ENCODE data around the gene LRRC28. TPM values are rescaled to one million over a fixed set of nuclear protein-coding genes. Genes with fewer than 3 reads are reported as not detected.
"Not testable (repeated sequence)": the region's sequence is repeated elsewhere in the genome, so short reads cannot be mapped to it uniquely, and the experiment has no call there.

The LRRC28 gene
- total RNA-seq, 1 donor from 2014 or later, result 26.9 TPM

GRCh38 chr15:99396375-99396774 lies 145.1 kb downstream of the LRRC28 start:
- no peak for TF ChIP-seq CTCF (conservative IDR thresholded peaks at IDR 0.05)
- Mint-ChIP-seq H3K9me3 (no peaks in the 10 kb centered on the region), H3K27me3 (no peaks in the 10 kb centered on the region), H3K36me3 (no peaks in the 10 kb centered on the region), H3K4me3 (no peak overlapping the region), H3K4me1 (ENCODE audit: unreplicated experiment) (peaks cover 5% of the 10 kb centered on the region), H3K27ac (no peak overlapping the region)
- no peak for DNase-seq (ENCODE audit: extremely low spot score, unreplicated experiment)

GRCh38 chr15:99399061-99399460 lies 147.8 kb downstream of the LRRC28 start:
- Mint-ChIP-seq H3K4me1 (ENCODE audit: unreplicated experiment) (peaks cover 16% of the 10 kb centered on the region), H3K4me3 (no peak overlapping the region), H3K9me3 (no peaks in the 10 kb centered on the region), H3K27ac (no peak overlapping the region), H3K27me3 (no peaks in the 10 kb centered on the region), H3K36me3 (no peaks in the 10 kb centered on the region)
- DNase-seq (ENCODE audit: extremely low spot score, unreplicated experiment), result no peak
- no peak for TF ChIP-seq CTCF (conservative IDR thresholded peaks at IDR 0.05)

- H3K36me3 Mint-ChIP-seq, result no peaks in the 10 kb centered on the region
- H3K4me3 Mint-ChIP-seq, result no peak overlapping the region
- no peak overlapping the region for H3K27ac Mint-ChIP-seq
- H3K9me3 Mint-ChIP-seq, result no peaks in the 10 kb centered on the region
- no peaks in the 10 kb centered on the region for H3K27me3 Mint-ChIP-seq
- H3K4me1 Mint-ChIP-seq (ENCODE audit: unreplicated experiment), result peaks cover 16% of the 10 kb centered on the region
- no peak for TF ChIP-seq CTCF (conservative IDR thresholded peaks at IDR 0.05)
- DNase-seq (ENCODE audit: extremely low spot score, unreplicated experiment), result no peak
These were observed 148.3 kb downstream of the LRRC28 start for GRCh38 chr15:99399618-99400017.

GRCh38 chr15:99401216-99401615 lies 149.9 kb downstream of the LRRC28 start:
- H3K9me3 Mint-ChIP-seq; H3K27me3 Mint-ChIP-seq; H3K4me3 Mint-ChIP-seq; DNase-seq (ENCODE audit: extremely low spot score, unreplicated experiment); H3K36me3 Mint-ChIP-seq: not testable (repeated sequence)
- Mint-ChIP-seq H3K27ac (peak overlapping the region; percentile 64), H3K4me1 (ENCODE audit: unreplicated experiment) (peaks cover 16% of the 10 kb centered on the region)

- H3K4me1 Mint-ChIP-seq (ENCODE audit: unreplicated experiment), result peaks cover 16% of the 10 kb centered on the region
- no peak for DNase-seq (ENCODE audit: extremely low spot score, unreplicated experiment)
- no peak for TF ChIP-seq CTCF (conservative IDR thresholded peaks at IDR 0.05)
- H3K9me3 Mint-ChIP-seq, result no peaks in the 10 kb centered on the region
- no peaks in the 10 kb centered on the region for H3K36me3 Mint-ChIP-seq
- peak overlapping the region; percentile 64 for H3K27ac Mint-ChIP-seq
- H3K4me3 Mint-ChIP-seq, result peak overlapping the region; percentile 12
- H3K27me3 Mint-ChIP-seq, result no peaks in the 10 kb centered on the region
These were observed 150.9 kb downstream of the LRRC28 start for GRCh38 chr15:99402014-99402729.

- Mint-ChIP-seq H3K9me3 (no peaks in the 10 kb centered on the region), H3K4me3 (no peak overlapping the region), H3K4me1 (ENCODE audit: unreplicated experiment) (peaks cover 16% of the 10 kb centered on the region), H3K27ac (peak overlapping the region; percentile 11), H3K27me3 (no peaks in the 10 kb centered on the region), H3K36me3 (no peaks in the 10 kb centered on the region)
- TF ChIP-seq CTCF (conservative IDR thresholded peaks at IDR 0.05), result no peak
- no peak for DNase-seq (ENCODE audit: extremely low spot score, unreplicated experiment)
These were observed 152.3 kb downstream of the LRRC28 start for GRCh38 chr15:99403597-99403996.

Data from type B pancreatic cell (in vitro differentiated cells).